ENCODE results near the gene CKMT2.

GRCh38 chr5:81254886-81255559, 21.9 kb downstream of the CKMT2 start:
- TF ChIP-seq, protein P1, sequence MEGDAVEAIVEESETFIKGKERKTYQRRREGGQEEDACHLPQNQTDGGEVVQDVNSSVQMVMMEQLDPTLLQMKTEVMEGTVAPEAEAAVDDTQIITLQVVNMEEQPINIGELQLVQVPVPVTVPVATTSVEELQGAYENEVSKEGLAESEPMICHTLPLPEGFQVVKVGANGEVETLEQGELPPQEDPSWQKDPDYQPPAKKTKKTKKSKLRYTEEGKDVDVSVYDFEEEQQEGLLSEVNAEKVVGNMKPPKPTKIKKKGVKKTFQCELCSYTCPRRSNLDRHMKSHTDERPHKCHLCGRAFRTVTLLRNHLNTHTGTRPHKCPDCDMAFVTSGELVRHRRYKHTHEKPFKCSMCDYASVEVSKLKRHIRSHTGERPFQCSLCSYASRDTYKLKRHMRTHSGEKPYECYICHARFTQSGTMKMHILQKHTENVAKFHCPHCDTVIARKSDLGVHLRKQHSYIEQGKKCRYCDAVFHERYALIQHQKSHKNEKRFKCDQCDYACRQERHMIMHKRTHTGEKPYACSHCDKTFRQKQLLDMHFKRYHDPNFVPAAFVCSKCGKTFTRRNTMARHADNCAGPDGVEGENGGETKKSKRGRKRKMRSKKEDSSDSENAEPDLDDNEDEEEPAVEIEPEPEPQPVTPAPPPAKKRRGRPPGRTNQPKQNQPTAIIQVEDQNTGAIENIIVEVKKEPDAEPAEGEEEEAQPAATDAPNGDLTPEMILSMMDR (IDR thresholded peaks at IDR 0.05) = no peak
- TF ChIP-seq POLR2A (IDR thresholded peaks at IDR 0.05) (no peak), POLR2AphosphoS5 (IDR thresholded peaks at IDR 0.05) (no peak), EP300 (IDR thresholded peaks at IDR 0.05) (no peak)

Data from suprapubic skin (tissue), 4 donors.